NCI-H1105 (cell line): ENCODE measurements around the gene LUC7L.
"Not testable (repeated sequence)": the region's sequence is repeated elsewhere in the genome, so short reads cannot be mapped to it uniquely, and the experiment has no call there.

Source experiments
- DNase-seq: peaks from one replicate; lab custom pipeline; 2025; lab: John Stamatoyannopoulos, UW

Gene LUC7L

GRCh38 chr16:263944-264343 is 34.7 kb upstream of the LUC7L start:
- no peak for DNase-seq

- no peak for DNase-seq
Observed at GRCh38 chr16:263182-263774, 34.0 kb upstream of the LUC7L start.

- no peak for DNase-seq
Observed at GRCh38 chr16:262121-262745, 33.0 kb upstream of the LUC7L start.

GRCh38 chr16:261031-261691 is 31.9 kb upstream of the LUC7L start:
- DNase-seq = no peak

GRCh38 chr16:260326-260725 is 31.1 kb upstream of the LUC7L start:
- DNase-seq = no peak

- no peak for DNase-seq
Observed at GRCh38 chr16:259814-260253, 30.6 kb upstream of the LUC7L start.

GRCh38 chr16:259226-259625 is 30.0 kb upstream of the LUC7L start:
- no peak for DNase-seq

- not testable (repeated sequence) for DNase-seq
Observed at GRCh38 chr16:258091-258490, 28.8 kb upstream of the LUC7L start.

GRCh38 chr16:255183-255582 is 25.9 kb upstream of the LUC7L start:
- no peak for DNase-seq

GRCh38 chr16:254461-254860 is 25.2 kb upstream of the LUC7L start:
- no peak for DNase-seq

GRCh38 chr16:253833-254232 is 24.6 kb upstream of the LUC7L start:
- DNase-seq = no peak

GRCh38 chr16:252366-253337 is 23.4 kb upstream of the LUC7L start:
- DNase-seq = no peak

- no peak for DNase-seq
Observed at GRCh38 chr16:249431-249830, 20.2 kb upstream of the LUC7L start.

- no peak for DNase-seq
Observed at GRCh38 chr16:247027-247426, 17.8 kb upstream of the LUC7L start.

GRCh38 chr16:245105-245504 is 15.9 kb upstream of the LUC7L start:
- no peak for DNase-seq

- no peak for DNase-seq
Observed at GRCh38 chr16:243348-243747, 14.1 kb upstream of the LUC7L start.

- no peak for DNase-seq
Observed at GRCh38 chr16:242281-242680, 13.0 kb upstream of the LUC7L start.

GRCh38 chr16:240559-240958 is 11.3 kb upstream of the LUC7L start:
- DNase-seq = no peak

- DNase-seq = no peak
Observed at GRCh38 chr16:239948-240277, 10.7 kb upstream of the LUC7L start.

GRCh38 chr16:234468-235305 is 5.4 kb upstream of the LUC7L start, which contains the start of gene FAM234A:
FAM234A (plus strand) TSS chr16:234821; CDS start chr16:254414, 19,593 bp downstream.
- peak; percentile 84 for DNase-seq

- DNase-seq = no peak
Observed at GRCh38 chr16:230949-231348, 1.7 kb upstream of the LUC7L start.
